WTC11 (cell line): ENCODE data around the gene CGB2. TPM values are rescaled to one million over a fixed set of nuclear protein-coding genes. Genes with fewer than 3 reads are reported as not detected.

Experiments used
- ATAC-seq: fragments of 200-7000 bp; cut with Tn5 transposase; 2 replicates; pipeline ENCODE4 v1.10.0; 2021; ENCODE audit warnings: mild to moderate bottlenecking, moderate library complexity
- CTCF ChIA-PET: fragments of 300-600 bp; sonication (Branson Sonifier 250); formaldehyde crosslinking; loops from one replicate; lab custom pipeline; 2021; ENCODE audit warnings: antibody characterized with exemption; lab: Charles Lee
- POLR2A ChIA-PET: fragments of 350-600 bp; sonication (Branson Sonifier 250); formaldehyde crosslinking; loops from one replicate; lab custom pipeline; 2021; ENCODE audit warnings: antibody characterized with exemption; lab: Charles Lee
- DNase-seq: peaks from one replicate; pipeline ENCODE4 v3.0.0; 2021; ENCODE audit warnings: low spot score
- H3K27ac Mint-ChIP-seq: 2 replicates; pipeline ENCODE4 v1.8.0; 2021; ENCODE audit warnings: mixed read lengths
- H3K27me3 Mint-ChIP-seq: 2 replicates; pipeline ENCODE4 v1.8.0; 2021; ENCODE audit warnings: low read depth, mild to moderate bottlenecking, moderate library complexity, mixed read lengths
- H3K36me3 Mint-ChIP-seq: 2 replicates; pipeline ENCODE4 v1.8.0; 2021; ENCODE audit warnings: mixed read lengths
- H3K4me1 Mint-ChIP-seq: 2 replicates; pipeline ENCODE4 v1.8.0; 2022; ENCODE audit warnings: mixed read lengths
- H3K4me3 Mint-ChIP-seq: 2 replicates; pipeline ENCODE4 v1.8.0; 2021; ENCODE audit warnings: mild to moderate bottlenecking, moderate library complexity, mixed read lengths
- H3K9me3 Mint-ChIP-seq: 2 replicates; pipeline ENCODE4 v1.8.0; 2021; ENCODE audit warnings: mixed read lengths
- AR ChIP-seq: fragments of 250-450 bp; sonication (Bioruptor Pico); IDR thresholded peaks from 2 replicates; pipeline ENCODE4 v1.9.0; 2021; ENCODE audit warnings: mild to moderate bottlenecking
- ATF2 ChIP-seq: sonication (generic); formaldehyde crosslinking; IDR thresholded peaks from 2 replicates; pipeline ENCODE4 v1.8.1; 2022; ENCODE audit warnings: low read depth, missing genetic modification reagents, borderline replicate concordance
- CBFB ChIP-seq: sonication (generic); formaldehyde crosslinking; IDR thresholded peaks from 2 replicates; pipeline ENCODE4 v1.8.1; 2022; ENCODE audit warnings: mild to moderate bottlenecking, low read depth, missing genetic modification reagents
- ELF4 ChIP-seq: sonication (generic); formaldehyde crosslinking; IDR thresholded peaks from 2 replicates; pipeline ENCODE4 v1.8.1; 2022; ENCODE audit warnings: low read depth, mild to moderate bottlenecking, moderate library complexity, missing genetic modification reagents
- FOXP4 ChIP-seq: sonication (generic); formaldehyde crosslinking; IDR thresholded peaks from 2 replicates; pipeline ENCODE4 v1.8.0; 2022; ENCODE audit warnings: mild to moderate bottlenecking, missing genetic modification reagents
- HMGA2 ChIP-seq: fragments of 250-450 bp; sonication (Bioruptor Pico); IDR thresholded peaks from 2 replicates; pipeline ENCODE4 v1.4.0; 2021; ENCODE audit warnings: mild to moderate bottlenecking, moderate library complexity
- JAZF1 ChIP-seq: fragments of 250-450 bp; sonication (Bioruptor Pico); IDR thresholded peaks from 2 replicates; pipeline ENCODE4 v1.9.0; 2021; ENCODE audit warnings: moderate library complexity, mild to moderate bottlenecking, inconsistent platforms
- NFE2L1 ChIP-seq: sonication (generic); formaldehyde crosslinking; IDR thresholded peaks from 2 replicates; pipeline ENCODE4 v1.8.1; 2023; ENCODE audit warnings: missing genetic modification reagents
- PRRX2 ChIP-seq: fragments of 250-450 bp; sonication (Bioruptor Pico); IDR thresholded peaks from 2 replicates; pipeline ENCODE4 v1.8.0; 2021; ENCODE audit warnings: mild to moderate bottlenecking
- SMAD4 ChIP-seq: sonication (generic); formaldehyde crosslinking; IDR thresholded peaks from 2 replicates; pipeline ENCODE4 v1.8.0; 2022; ENCODE audit warnings: mild to moderate bottlenecking, missing genetic modification reagents
- TEAD4 ChIP-seq: sonication (generic); formaldehyde crosslinking; IDR thresholded peaks from 2 replicates; pipeline ENCODE4 v1.8.0; 2022; ENCODE audit warnings: mild to moderate bottlenecking, missing genetic modification reagents
- TP53 ChIP-seq: sonication (generic); formaldehyde crosslinking; IDR thresholded peaks from 2 replicates; pipeline ENCODE4 v1.8.1; 2023; ENCODE audit warnings: mild to moderate bottlenecking, missing genetic modification reagents
- USF1 ChIP-seq: sonication (generic); formaldehyde crosslinking; IDR thresholded peaks from 2 replicates; pipeline ENCODE4 v1.8.0; 2022; ENCODE audit warnings: mild to moderate bottlenecking, missing genetic modification reagents
- ZNF396 ChIP-seq: fragments of 250-450 bp; sonication (Bioruptor Pico); IDR thresholded peaks from 2 replicates; pipeline ENCODE4 v1.8.0; 2021; ENCODE audit warnings: mild to moderate bottlenecking, moderate library complexity, borderline replicate concordance
- ZNF416 ChIP-seq: fragments of 250-450 bp; sonication (Bioruptor Pico); IDR thresholded peaks from 2 replicates; pipeline ENCODE4 v1.9.0; 2021; ENCODE audit warnings: mild to moderate bottlenecking, inconsistent platforms
- total RNA-seq: library from RNA; stranded (reverse); gene quantifications from 3 replicates; pipeline ENCODE4 v1.2.3, GENCODE V29; 2021
- TF ChIP-seq, protein P1 (sequence below): sonication (generic); formaldehyde crosslinking; IDR thresholded peaks from 2 replicates; pipeline ENCODE4 v1.8.0; 2023; ENCODE audit warnings: mild to moderate bottlenecking, missing genetic modification reagents
- TF ChIP-seq, protein P2 (sequence below): fragments of 200-600 bp; IDR thresholded peaks from 2 replicates; pipeline ENCODE4 v1.8.0; 2022; ENCODE audit warnings: antibody characterized with exemption
- TF ChIP-seq, protein P3 (sequence below): fragments of 250-450 bp; sonication (Bioruptor Pico); IDR thresholded peaks from 2 replicates; pipeline ENCODE4 v2.1.2; 2022; ENCODE audit warnings: mild to moderate bottlenecking, moderate library complexity
- TF ChIP-seq, protein P4 (sequence below): sonication (generic); formaldehyde crosslinking; IDR thresholded peaks from 2 replicates; pipeline ENCODE4 v1.8.1; 2022; ENCODE audit warnings: mild to moderate bottlenecking, moderate library complexity, missing genetic modification reagents

CGB2 gene
- total RNA-seq, 1 experiment from 2014 or later, result not detected

- DNase-seq (no peak), ATAC-seq (no peak)
- Mint-ChIP-seq H3K36me3 (peaks cover 30% of the 10 kb centered on the region), H3K27me3 (no peaks in the 10 kb centered on the region), H3K9me3 (no peaks in the 10 kb centered on the region), H3K4me3 (no peak overlapping the region), H3K4me1 (peaks cover 27% of the 10 kb centered on the region), H3K27ac (peak overlapping the region; percentile 12; the same call in 1 of the 2 replicates)
- POLR2A ChIA-PET, result no interaction called here
- TF ChIP-seq HMGA2 (CRISPR knock-in tag) (no peak), NFE2L1 (no peak), ZNF416 (CRISPR knock-in tag) (no peak)
- TF ChIP-seq, protein P1, sequence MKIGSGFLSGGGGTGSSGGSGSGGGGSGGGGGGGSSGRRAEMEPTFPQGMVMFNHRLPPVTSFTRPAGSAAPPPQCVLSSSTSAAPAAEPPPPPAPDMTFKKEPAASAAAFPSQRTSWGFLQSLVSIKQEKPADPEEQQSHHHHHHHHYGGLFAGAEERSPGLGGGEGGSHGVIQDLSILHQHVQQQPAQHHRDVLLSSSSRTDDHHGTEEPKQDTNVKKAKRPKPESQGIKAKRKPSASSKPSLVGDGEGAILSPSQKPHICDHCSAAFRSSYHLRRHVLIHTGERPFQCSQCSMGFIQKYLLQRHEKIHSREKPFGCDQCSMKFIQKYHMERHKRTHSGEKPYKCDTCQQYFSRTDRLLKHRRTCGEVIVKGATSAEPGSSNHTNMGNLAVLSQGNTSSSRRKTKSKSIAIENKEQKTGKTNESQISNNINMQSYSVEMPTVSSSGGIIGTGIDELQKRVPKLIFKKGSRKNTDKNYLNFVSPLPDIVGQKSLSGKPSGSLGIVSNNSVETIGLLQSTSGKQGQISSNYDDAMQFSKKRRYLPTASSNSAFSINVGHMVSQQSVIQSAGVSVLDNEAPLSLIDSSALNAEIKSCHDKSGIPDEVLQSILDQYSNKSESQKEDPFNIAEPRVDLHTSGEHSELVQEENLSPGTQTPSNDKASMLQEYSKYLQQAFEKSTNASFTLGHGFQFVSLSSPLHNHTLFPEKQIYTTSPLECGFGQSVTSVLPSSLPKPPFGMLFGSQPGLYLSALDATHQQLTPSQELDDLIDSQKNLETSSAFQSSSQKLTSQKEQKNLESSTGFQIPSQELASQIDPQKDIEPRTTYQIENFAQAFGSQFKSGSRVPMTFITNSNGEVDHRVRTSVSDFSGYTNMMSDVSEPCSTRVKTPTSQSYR, result no peak
- CTCF ChIA-PET, result interaction anchor here (1.6 to 4.2 kb wide), 2 partner anchors 10 to 19 kb away, joined by 9 to 18 read pairs; no protein-coding TSS in a partner anchor
These were observed 41.9 kb upstream of the CGB2 start for GRCh38 chr19:48989701-48990291.

GRCh38 chr19:48990400-48990799 lies 41.3 kb upstream of the CGB2 start:
- no peak for TF ChIP-seq JAZF1 (CRISPR knock-in tag)
- no peak for TF ChIP-seq CBFB (CRISPR knock-in tag)
- TF ChIP-seq USF1 (CRISPR knock-in tag), result no peak
- TF ChIP-seq, protein P2, sequence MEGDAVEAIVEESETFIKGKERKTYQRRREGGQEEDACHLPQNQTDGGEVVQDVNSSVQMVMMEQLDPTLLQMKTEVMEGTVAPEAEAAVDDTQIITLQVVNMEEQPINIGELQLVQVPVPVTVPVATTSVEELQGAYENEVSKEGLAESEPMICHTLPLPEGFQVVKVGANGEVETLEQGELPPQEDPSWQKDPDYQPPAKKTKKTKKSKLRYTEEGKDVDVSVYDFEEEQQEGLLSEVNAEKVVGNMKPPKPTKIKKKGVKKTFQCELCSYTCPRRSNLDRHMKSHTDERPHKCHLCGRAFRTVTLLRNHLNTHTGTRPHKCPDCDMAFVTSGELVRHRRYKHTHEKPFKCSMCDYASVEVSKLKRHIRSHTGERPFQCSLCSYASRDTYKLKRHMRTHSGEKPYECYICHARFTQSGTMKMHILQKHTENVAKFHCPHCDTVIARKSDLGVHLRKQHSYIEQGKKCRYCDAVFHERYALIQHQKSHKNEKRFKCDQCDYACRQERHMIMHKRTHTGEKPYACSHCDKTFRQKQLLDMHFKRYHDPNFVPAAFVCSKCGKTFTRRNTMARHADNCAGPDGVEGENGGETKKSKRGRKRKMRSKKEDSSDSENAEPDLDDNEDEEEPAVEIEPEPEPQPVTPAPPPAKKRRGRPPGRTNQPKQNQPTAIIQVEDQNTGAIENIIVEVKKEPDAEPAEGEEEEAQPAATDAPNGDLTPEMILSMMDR, result no peak
- no peak for TF ChIP-seq ATF2 (CRISPR knock-in tag)
- TF ChIP-seq, protein P3, sequence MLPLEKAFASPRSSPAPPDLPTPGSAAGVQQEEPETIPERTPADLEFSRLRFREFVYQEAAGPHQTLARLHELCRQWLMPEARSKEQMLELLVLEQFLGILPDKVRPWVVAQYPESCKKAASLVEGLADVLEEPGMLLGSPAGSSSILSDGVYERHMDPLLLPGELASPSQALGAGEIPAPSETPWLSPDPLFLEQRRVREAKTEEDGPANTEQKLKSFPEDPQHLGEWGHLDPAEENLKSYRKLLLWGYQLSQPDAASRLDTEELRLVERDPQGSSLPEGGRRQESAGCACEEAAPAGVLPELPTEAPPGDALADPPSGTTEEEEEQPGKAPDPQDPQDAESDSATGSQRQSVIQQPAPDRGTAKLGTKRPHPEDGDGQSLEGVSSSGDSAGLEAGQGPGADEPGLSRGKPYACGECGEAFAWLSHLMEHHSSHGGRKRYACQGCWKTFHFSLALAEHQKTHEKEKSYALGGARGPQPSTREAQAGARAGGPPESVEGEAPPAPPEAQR (CRISPR knock-in tag), result no peak
- TF ChIP-seq AR (CRISPR knock-in tag), result no peak
- TF ChIP-seq FOXP4 (CRISPR knock-in tag), result no peak
- no peak for TF ChIP-seq ELF4 (CRISPR knock-in tag)
- TF ChIP-seq, protein P4, sequence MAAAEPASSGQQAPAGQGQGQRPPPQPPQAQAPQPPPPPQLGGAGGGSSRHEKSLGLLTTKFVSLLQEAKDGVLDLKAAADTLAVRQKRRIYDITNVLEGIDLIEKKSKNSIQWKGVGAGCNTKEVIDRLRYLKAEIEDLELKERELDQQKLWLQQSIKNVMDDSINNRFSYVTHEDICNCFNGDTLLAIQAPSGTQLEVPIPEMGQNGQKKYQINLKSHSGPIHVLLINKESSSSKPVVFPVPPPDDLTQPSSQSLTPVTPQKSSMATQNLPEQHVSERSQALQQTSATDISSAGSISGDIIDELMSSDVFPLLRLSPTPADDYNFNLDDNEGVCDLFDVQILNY (CRISPR knock-in tag), result no peak
- no peak for TF ChIP-seq TP53 (CRISPR knock-in tag)
- TF ChIP-seq PRRX2 (CRISPR knock-in tag), result no peak
- TF ChIP-seq SMAD4 (CRISPR knock-in tag), result no peak
- no peak for TF ChIP-seq ZNF396
- TF ChIP-seq TEAD4 (CRISPR knock-in tag), result no peak
- TF ChIP-seq, all 79 proteins: peak for 0
- peaks cover 25% of the 10 kb centered on the region for H3K36me3 Mint-ChIP-seq
- no peaks in the 10 kb centered on the region for H3K9me3 Mint-ChIP-seq
- ChIA-PET POLR2A (no interaction called here), CTCF (interaction anchor here (1.6 kb wide), 1 partner anchor 9 kb away, joined by 9 read pairs; no protein-coding TSS in a partner anchor)
- H3K4me3 Mint-ChIP-seq, result 0 out of 2 replicates have a peak overlapping the region, but pooled peaks have one; percentile 10
- H3K27me3 Mint-ChIP-seq, result no peaks in the 10 kb centered on the region
- DNase-seq, result no peak
- peaks cover 33% of the 10 kb centered on the region for H3K4me1 Mint-ChIP-seq
- ATAC-seq, result no peak
- peak overlapping the region; percentile 12 for H3K27ac Mint-ChIP-seq
